Ovary (tissue), 9 donors: Measurements from ENCODE around the gene EPHB1. TPM values are rescaled to one million over a fixed set of nuclear protein-coding genes. Genes with fewer than 3 reads are reported as not detected.

ENCODE experiments used
- DNase-seq, 5 donors: peaks; one replicate each; pipeline ENCODE4 v3.0.0-alpha.2; 2019 to 2020
- H3K27ac ChIP-seq, 2 donors: fragments of 200-600 bp; one replicate each; pipeline versions ENCODE4 v1.5.1 to v1.8.0; 2019 to 2022
- H3K27me3 ChIP-seq: fragments of 200-600 bp; one replicate; pipeline ENCODE4 v1.8.0; 2022
- H3K36me3 ChIP-seq: fragments of 200-600 bp; sonication (generic); one replicate; pipeline ENCODE4 v1.5.1; 2019
- H3K4me1 ChIP-seq: one replicate; pipeline ENCODE4 v1.8.1; 2013; ENCODE audit warnings: mild to moderate bottlenecking, moderate library complexity; ENCODE audit not compliant: insufficient read depth
- H3K4me3 ChIP-seq: fragments of 200-600 bp; sonication (generic); one replicate; pipeline ENCODE4 v1.5.1; 2017
- H3K9me3 ChIP-seq, 2 donors: fragments of 200-600 bp in 1 of 2; sonication (generic) in 1 of 2; one replicate each; pipeline versions ENCODE4 v1.5.1 to v1.8.1; 2013 to 2019; ENCODE audit warnings: mild to moderate bottlenecking in 1 of 2, moderate library complexity in 1 of 2
- EP300 ChIP-seq: sonication (generic); formaldehyde crosslinking; IDR thresholded peaks from one replicate; pipeline ENCODE4 v1.6.1; 2017; ENCODE audit warnings: antibody characterized with exemption
- POLR2A ChIP-seq: fragments of 450-650 bp; IDR thresholded peaks from one replicate; pipeline ENCODE4 v1.6.1; 2017; ENCODE audit warnings: antibody characterized with exemption, mild to moderate bottlenecking, moderate library complexity
- WGBS, 3 donors: extraction: QIAGEN DNeasy Blood & Tissue Kit in 1 of 3; methylation state at CpG; one replicate each; pipeline versions ENCODE4 v1.1.5 to v1.1.7; 2013 to 2017; 5-methylcytosine and 5-hydroxymethylcytosine counted together
- intact Hi-C, 4 donors: fragments of 100-400 bp; cut with DNase I; formaldehyde crosslinking; loops; one replicate each; pipeline versions ENCODE4 v1.11.0 to v1.15.1; 2022 to 2023
- polyA plus RNA-seq, 2 donors: library from polyadenylated mRNA; stranded (reverse); fragments of 200-250 nt in 1 of 2; fragments of 350-450 nt in 1 of 2; fragmentation: Illumina TruSeq in 1 of 2; extraction: RNeasy Lipid Tissue Mini Kit (QIAGEN cat#74804) in 1 of 2; gene quantifications; one replicate each; pipeline ENCODE4 v1.2.3, GENCODE V29; 2013 to 2014
- total RNA-seq, 7 donors: library from RNA; depleted of rRNA in 2 of 7; stranded (reverse); fragments of >200 nt in 2 of 7; fragmentation: NEBNext Ultra II Directional in 3 of 7; extraction: Animal tissue kit (Norgen Biotek cat#: 25700) in 3 of 7; gene quantifications; one replicate each; pipeline versions ENCODE4 v1.1.0 to v1.2.4, GENCODE V29; 2016 to 2023
- TF ChIP-seq, protein P1 (sequence below), 3 donors: fragments of 450-650 bp in 2 of 3; fragments of 200-600 bp in 1 of 3; IDR thresholded peaks; one replicate each; pipeline versions ENCODE4 v1.5.1 to v1.8.0; 2016 to 2022; ENCODE audit warnings: antibody characterized with exemption in 3 of 3, mild to moderate bottlenecking in 1 of 3
- donor health status: DM: no; HTN: no; CAD: no; lungs with moderate emphysema.
- donor health status: DM: no; HTN: no; CAD: no.
- donor health status: Bipolar disorder and iron deficiency.
- donor health status: DM: yes; HTN: yes; CAD: no.
- donor health status: DM: no; HTN: no; CAD: no.
- donor health status: DM: yes; HTN: yes; CAD: no.

The EPHB1 gene
- total and polyA plus RNA-seq, 9 donors: 0.25 to 2.7 (median 1.0) TPM

DNA sequence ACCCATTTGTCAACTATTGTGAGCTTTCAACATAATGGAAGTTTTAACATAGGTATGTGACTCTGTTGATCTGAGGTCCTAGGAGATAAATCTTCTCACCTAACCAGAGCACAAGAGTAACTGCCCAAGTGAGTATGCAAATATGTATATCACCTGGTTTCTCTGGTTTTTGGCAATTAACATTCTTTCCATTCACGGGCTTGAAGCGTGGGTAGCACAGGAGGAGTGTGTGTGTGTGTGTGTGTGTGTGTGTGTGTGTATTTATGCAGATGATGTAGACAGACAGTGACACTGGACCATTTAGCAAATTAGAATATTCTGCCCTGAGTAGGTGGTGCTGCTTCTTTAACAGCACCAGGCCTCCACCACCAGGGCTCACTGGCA is 15.0 kb downstream of the EPHB1 start:
- H3K4me3 ChIP-seq: no peak overlapping the region
- H3K27me3 ChIP-seq: no peaks in the 10 kb centered on the region
- intact Hi-C loops: no loop called here
- no peak overlapping the region for H3K27ac ChIP-seq
- no peaks in the 10 kb centered on the region for H3K36me3 ChIP-seq
- H3K4me1 ChIP-seq: no peaks in the 10 kb centered on the region
- H3K9me3 ChIP-seq: no peaks in the 10 kb centered on the region
- DNase-seq: no peak
- 55 to 66% (median 56%) methylated on average over 2 of the region's 2 CpGs for WGBS, 3 donors
- TF ChIP-seq POLR2A (no peak), EP300 (no peak)
- TF ChIP-seq, protein P1, sequence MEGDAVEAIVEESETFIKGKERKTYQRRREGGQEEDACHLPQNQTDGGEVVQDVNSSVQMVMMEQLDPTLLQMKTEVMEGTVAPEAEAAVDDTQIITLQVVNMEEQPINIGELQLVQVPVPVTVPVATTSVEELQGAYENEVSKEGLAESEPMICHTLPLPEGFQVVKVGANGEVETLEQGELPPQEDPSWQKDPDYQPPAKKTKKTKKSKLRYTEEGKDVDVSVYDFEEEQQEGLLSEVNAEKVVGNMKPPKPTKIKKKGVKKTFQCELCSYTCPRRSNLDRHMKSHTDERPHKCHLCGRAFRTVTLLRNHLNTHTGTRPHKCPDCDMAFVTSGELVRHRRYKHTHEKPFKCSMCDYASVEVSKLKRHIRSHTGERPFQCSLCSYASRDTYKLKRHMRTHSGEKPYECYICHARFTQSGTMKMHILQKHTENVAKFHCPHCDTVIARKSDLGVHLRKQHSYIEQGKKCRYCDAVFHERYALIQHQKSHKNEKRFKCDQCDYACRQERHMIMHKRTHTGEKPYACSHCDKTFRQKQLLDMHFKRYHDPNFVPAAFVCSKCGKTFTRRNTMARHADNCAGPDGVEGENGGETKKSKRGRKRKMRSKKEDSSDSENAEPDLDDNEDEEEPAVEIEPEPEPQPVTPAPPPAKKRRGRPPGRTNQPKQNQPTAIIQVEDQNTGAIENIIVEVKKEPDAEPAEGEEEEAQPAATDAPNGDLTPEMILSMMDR (IDR thresholded peaks at IDR 0.05): no peak

DNA sequence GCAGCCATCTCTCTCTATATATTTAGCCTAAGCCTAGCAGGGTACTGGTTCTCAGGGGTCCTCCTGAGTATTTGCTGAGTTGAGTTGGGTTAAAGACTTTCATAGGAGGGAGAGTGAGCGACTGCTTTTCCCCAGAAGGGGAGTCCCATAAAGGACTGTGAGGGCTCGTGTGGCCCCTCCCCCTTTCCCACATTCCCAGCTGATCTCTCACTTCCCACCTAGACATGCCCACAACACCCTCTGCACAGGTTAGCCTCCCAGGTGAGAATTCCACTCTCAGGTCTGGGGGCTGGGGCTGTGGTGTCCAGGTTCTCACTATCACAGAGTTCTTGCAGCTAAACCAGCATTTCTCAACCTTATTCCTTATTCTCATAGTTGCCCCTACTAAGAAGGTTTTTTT is 15.8 kb downstream of the EPHB1 start:
- Histone ChIP-seq H3K4me3 (no peak overlapping the region), H3K4me1 (no peaks in the 10 kb centered on the region), H3K27ac (no peak overlapping the region), H3K9me3 (no peaks in the 10 kb centered on the region), H3K36me3 (no peaks in the 10 kb centered on the region), H3K27me3 (no peaks in the 10 kb centered on the region)
- TF ChIP-seq EP300 (no peak), POLR2A (no peak)
- TF ChIP-seq, protein P1 (IDR thresholded peaks at IDR 0.05): no peak
- intact Hi-C loops: no loop called here
- no peak for DNase-seq
- 64 to 79% (median 77%) methylated on average over 2 of the region's 2 CpGs for WGBS, 3 donors

DNA sequence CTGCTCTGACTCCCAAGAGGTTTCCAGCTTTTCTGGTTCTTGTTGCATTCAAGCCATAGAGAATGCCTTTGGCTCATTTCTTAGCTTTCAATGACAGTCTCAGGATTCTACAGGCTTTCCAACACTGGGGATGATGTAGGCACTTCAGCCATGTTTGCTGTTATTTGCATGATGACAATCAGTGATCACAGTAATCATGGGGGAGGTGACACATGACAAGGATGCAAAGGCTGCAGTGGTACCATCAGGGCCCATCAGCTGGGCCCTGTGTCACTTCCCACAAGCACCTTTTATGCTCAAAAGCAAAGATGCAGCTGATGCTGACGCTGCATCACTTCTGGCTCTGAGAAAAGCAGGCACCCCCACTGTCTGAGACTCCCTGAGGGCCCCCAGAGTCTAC is 18.6 kb downstream of the EPHB1 start:
- intact Hi-C loops: no loop called here
- no peaks in the 10 kb centered on the region for H3K9me3 ChIP-seq
- no peaks in the 10 kb centered on the region for H3K27me3 ChIP-seq
- no peak overlapping the region for H3K27ac ChIP-seq
- TF ChIP-seq POLR2A: no peak
- TF ChIP-seq EP300: no peak
- TF ChIP-seq, protein P1 (IDR thresholded peaks at IDR 0.05): no peak
- WGBS, 3 donors: 0 to 55% (median 39%) methylated on average over 1 of the region's 1 CpG
- no peaks in the 10 kb centered on the region for H3K4me1 ChIP-seq
- no peak for DNase-seq
- no peaks in the 10 kb centered on the region for H3K36me3 ChIP-seq
- H3K4me3 ChIP-seq: no peak overlapping the region

DNA sequence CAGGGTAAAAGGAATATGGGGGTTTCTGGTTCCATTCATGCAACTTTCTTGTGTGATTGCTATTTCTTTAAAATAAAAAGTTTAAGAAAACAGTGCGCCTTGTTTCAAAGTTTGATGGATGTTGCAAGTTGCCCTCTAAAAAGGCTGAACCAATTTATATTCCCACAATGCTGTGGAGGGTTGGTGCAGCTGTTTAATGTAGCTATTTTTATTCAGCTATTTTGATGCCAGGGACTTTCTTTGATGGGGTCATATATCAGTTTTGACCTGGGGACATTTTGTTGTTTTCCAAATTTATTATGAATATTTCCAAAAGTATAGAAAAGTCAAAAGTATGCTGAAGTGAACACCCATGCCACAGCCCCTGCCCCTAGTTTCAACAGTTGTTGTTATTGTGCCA is 20.5 kb downstream of the EPHB1 start:
- intact Hi-C loops: loop anchor here in 1 of 4 donors (5.0 kb wide), 1 partner anchor 1773 kb away; no protein-coding TSS in a partner anchor
- DNase-seq: no peak

More for the DNA sequence above, 20.5 kb downstream of the EPHB1 start:
- Histone ChIP-seq H3K4me3 (no peak overlapping the region), H3K27ac (no peak overlapping the region), H3K4me1 (no peaks in the 10 kb centered on the region), H3K9me3 (no peaks in the 10 kb centered on the region), H3K27me3 (no peaks in the 10 kb centered on the region), H3K36me3 (no peaks in the 10 kb centered on the region)
- no peak for TF ChIP-seq POLR2A
- TF ChIP-seq EP300: no peak
- TF ChIP-seq, protein P1 (IDR thresholded peaks at IDR 0.05): no peak
- 65 to 82% (median 72%) methylated on average over 1 of the region's 1 CpG for WGBS, 3 donors
